Parathyroid adenoma (tissue), 2 donors: ENCODE data around the gene TAS2R1.

Experiments
- H2AFZ ChIP-seq: fragments of 300-600 bp; sonication (generic); one replicate; pipeline ENCODE4 v1.7.0; 2017; ENCODE audit warnings: antibody characterized with exemption, mild to moderate bottlenecking
- H3K27ac ChIP-seq: fragments of 300-600 bp; sonication (generic); one replicate; pipeline ENCODE4 v1.7.0; 2017
- H3K27me3 ChIP-seq: fragments of 300-600 bp; sonication (generic); one replicate; pipeline ENCODE4 v1.7.0; 2017; ENCODE audit warnings: low read length; ENCODE audit not compliant: control insufficient read depth, insufficient read depth
- H3K36me3 ChIP-seq: fragments of 300-600 bp; sonication (generic); one replicate; pipeline ENCODE4 v1.7.0; 2017; ENCODE audit warnings: low read length; ENCODE audit not compliant: control insufficient read depth, insufficient read depth
- H3K4me1 ChIP-seq: fragments of 300-600 bp; sonication (generic); one replicate; pipeline ENCODE4 v1.7.0; 2017; ENCODE audit warnings: control low read depth
- H3K4me2 ChIP-seq: fragments of 300-600 bp; sonication (generic); one replicate; pipeline ENCODE4 v1.7.0; 2017; ENCODE audit warnings: low read length
- H3K4me3 ChIP-seq: fragments of 300-600 bp; sonication (generic); one replicate; pipeline ENCODE4 v1.7.0; 2017; ENCODE audit warnings: low read depth, low read length
- H3K79me2 ChIP-seq: fragments of 300-600 bp; sonication (generic); one replicate; pipeline ENCODE4 v1.7.0; 2017; ENCODE audit warnings: control low read depth
- H3K9ac ChIP-seq: fragments of 300-600 bp; sonication (generic); one replicate; pipeline ENCODE4 v1.7.0; 2017; ENCODE audit warnings: mild to moderate bottlenecking
- H3K9me3 ChIP-seq: fragments of 300-600 bp; sonication (generic); one replicate; pipeline ENCODE4 v1.7.0; 2017; ENCODE audit warnings: low read length; ENCODE audit not compliant: control insufficient read depth
- CTCF ChIP-seq: fragments of 300-600 bp; sonication (generic); IDR thresholded peaks from one replicate; pipeline ENCODE4 v1.7.0; 2017; ENCODE audit warnings: antibody characterized with exemption, mild to moderate bottlenecking
- donor health status: primary hyperparathyroidism.

Gene TAS2R1

GRCh38 chr5:9596824-9597223 is 33.3 kb downstream of the TAS2R1 start:
- peaks cover 3% of the 10 kb centered on the region for H3K4me1 ChIP-seq
- H3K36me3 ChIP-seq: no peaks in the 10 kb centered on the region
- no peak overlapping the region for H3K27ac ChIP-seq
- H3K4me2 ChIP-seq: no peak overlapping the region
- no peak for TF ChIP-seq CTCF
- no peaks in the 10 kb centered on the region for H3K9me3 ChIP-seq
- H3K27me3 ChIP-seq: no peaks in the 10 kb centered on the region
- H3K79me2 ChIP-seq: no peaks in the 10 kb centered on the region
- no peak overlapping the region for H3K4me3 ChIP-seq
- no peak overlapping the region for H2AFZ ChIP-seq
- no peak overlapping the region for H3K9ac ChIP-seq

GRCh38 chr5:9596171-9596780 is 33.9 kb downstream of the TAS2R1 start:
- Histone ChIP-seq H2AFZ (no peak overlapping the region), H3K9me3 (no peaks in the 10 kb centered on the region), H3K27me3 (no peaks in the 10 kb centered on the region), H3K36me3 (no peaks in the 10 kb centered on the region), H3K4me1 (peaks cover 3% of the 10 kb centered on the region), H3K27ac (no peak overlapping the region), H3K4me3 (no peak overlapping the region), H3K9ac (no peak overlapping the region), H3K79me2 (no peaks in the 10 kb centered on the region), H3K4me2 (no peak overlapping the region)
- TF ChIP-seq CTCF: no peak

GRCh38 chr5:9594913-9595312 is 35.2 kb downstream of the TAS2R1 start:
- Histone ChIP-seq H3K79me2 (no peaks in the 10 kb centered on the region), H2AFZ (no peak overlapping the region), H3K36me3 (no peaks in the 10 kb centered on the region), H3K4me1 (no peaks in the 10 kb centered on the region), H3K27me3 (no peaks in the 10 kb centered on the region), H3K9me3 (no peaks in the 10 kb centered on the region), H3K27ac (no peak overlapping the region), H3K4me2 (no peak overlapping the region), H3K4me3 (no peak overlapping the region), H3K9ac (no peak overlapping the region)
- no peak for TF ChIP-seq CTCF

- Histone ChIP-seq H2AFZ (no peak overlapping the region), H3K4me3 (no peak overlapping the region), H3K27ac (no peak overlapping the region), H3K9ac (no peak overlapping the region), H3K27me3 (no peaks in the 10 kb centered on the region), H3K79me2 (no peaks in the 10 kb centered on the region), H3K4me1 (no peaks in the 10 kb centered on the region), H3K9me3 (no peaks in the 10 kb centered on the region), H3K36me3 (no peaks in the 10 kb centered on the region), H3K4me2 (no peak overlapping the region)
- no peak for TF ChIP-seq CTCF
These were observed 40.9 kb downstream of the TAS2R1 start for GRCh38 chr5:9589049-9589835.
